OCI-LY3 (cell line): ENCODE results near the gene ALDH8A1.

ENCODE experiments used
- EZH2phosphoT487 ChIP-seq: fragments of 200-600 bp; shearing (Covaris generic); IDR thresholded peaks from 2 replicates; pipeline ENCODE4 v1.6.1; 2018; ENCODE audit warnings: antibody characterized with exemption, mixed run types, low read depth
- TF ChIP-seq, protein P1 (sequence below): fragments of 200-600, 300-600 bp; sonication (generic); IDR thresholded peaks from 2 replicates; pipeline ENCODE4 v1.5.1; 2014; ENCODE audit warnings: antibody characterized with exemption, low read length, low read depth

DNA sequence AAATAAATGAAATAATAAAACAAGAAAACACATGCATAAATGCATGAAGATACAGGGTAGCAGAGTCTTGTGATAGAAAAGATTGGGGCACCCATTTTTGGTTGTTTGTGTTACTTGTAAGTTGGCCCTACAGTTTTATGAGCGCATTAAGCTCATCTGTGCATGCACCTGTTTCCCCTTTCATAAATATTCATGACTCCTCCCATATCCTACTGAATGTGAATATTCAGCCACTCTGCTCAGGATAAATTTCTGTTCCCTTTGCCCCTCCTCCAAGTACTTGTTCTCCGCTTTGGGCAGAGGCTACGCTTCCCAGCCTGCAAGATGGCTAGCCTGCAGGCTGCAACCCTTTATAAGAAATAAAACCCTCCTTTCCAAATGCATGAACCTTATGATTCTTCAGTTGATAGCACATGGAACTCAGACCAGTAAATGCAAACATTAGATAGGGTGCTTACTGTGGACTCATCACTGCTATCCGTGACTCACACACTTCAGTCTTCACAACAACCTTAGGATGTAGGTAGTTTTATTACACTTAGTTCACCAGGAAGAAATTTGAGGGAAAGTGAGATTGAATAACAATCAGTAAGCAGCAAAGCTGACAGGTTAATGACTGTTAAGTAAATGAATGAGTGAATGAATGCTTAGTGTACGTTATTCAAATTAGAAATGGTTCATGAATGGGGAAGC lies 15.0 kb downstream of the ALDH8A1 start:
- TF ChIP-seq, protein P1, sequence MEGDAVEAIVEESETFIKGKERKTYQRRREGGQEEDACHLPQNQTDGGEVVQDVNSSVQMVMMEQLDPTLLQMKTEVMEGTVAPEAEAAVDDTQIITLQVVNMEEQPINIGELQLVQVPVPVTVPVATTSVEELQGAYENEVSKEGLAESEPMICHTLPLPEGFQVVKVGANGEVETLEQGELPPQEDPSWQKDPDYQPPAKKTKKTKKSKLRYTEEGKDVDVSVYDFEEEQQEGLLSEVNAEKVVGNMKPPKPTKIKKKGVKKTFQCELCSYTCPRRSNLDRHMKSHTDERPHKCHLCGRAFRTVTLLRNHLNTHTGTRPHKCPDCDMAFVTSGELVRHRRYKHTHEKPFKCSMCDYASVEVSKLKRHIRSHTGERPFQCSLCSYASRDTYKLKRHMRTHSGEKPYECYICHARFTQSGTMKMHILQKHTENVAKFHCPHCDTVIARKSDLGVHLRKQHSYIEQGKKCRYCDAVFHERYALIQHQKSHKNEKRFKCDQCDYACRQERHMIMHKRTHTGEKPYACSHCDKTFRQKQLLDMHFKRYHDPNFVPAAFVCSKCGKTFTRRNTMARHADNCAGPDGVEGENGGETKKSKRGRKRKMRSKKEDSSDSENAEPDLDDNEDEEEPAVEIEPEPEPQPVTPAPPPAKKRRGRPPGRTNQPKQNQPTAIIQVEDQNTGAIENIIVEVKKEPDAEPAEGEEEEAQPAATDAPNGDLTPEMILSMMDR, result no peak
- no peak for TF ChIP-seq EZH2phosphoT487
